ENCODE data around the gene CCDC150.

GRCh38 chr2:196598412-196598811 lies 41.1 kb upstream of the CCDC150 start:
- no peak for TF ChIP-seq POLR2AphosphoS5 (IDR thresholded peaks at IDR 0.05; ENCODE audit: low read depth, low read length)
- TF ChIP-seq POLR2A (IDR thresholded peaks at IDR 0.05; ENCODE audit: low read depth, low read length) = no peak

Data from GM12892 (cell line).